GM19467 (cell line): ENCODE results near the gene EGFLAM.
A peak's percentile ranks its signal among the peaks of the same experiment; 100 is the strongest.

Source experiments
- ATAC-seq: cut with Tn5 transposase; IDR thresholded peaks from one replicate; pipeline ENCODE4 v1.9.1; 2021; ENCODE audit warnings: mild to moderate bottlenecking, moderate library complexity; ENCODE audit not compliant: unreplicated experiment

EGFLAM gene

DNA sequence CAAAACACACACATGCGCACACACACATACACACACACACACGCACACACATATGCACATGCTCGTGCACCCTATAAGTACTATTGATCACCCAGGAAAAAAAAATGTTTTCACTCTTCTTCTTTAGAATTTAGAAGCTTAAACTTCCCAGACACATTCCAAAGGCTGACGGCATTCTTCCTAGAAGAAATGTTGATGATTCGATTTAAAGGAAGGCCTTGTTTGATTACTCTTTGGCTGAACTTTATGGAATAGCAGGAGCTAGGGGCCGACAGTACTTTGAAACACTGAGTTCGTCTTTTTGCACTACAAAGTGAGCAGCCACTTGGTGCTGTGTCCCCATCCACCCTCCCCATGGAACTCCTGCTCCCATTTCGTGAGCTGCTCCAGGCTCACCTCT, 113.2 kb downstream of the EGFLAM start:
- no peak for ATAC-seq

DNA sequence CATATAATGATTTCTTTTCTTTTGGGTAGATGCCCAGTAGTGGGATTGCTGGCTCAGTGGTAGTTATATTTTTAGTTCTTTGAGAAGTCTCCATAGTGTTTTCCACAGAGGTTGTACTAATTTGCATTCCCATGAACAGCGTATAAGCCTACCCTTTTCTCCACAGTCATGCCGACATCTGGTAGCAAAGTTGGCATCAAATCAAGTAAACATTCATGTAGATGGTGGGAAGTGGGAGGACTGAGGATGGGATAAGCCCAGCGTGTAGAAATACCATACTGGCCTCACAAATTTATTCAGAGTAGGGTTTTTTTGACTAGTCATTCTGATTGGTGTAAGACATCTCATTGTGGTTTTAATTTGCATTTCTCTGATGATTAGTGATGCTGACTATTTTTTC, 115.4 kb downstream of the EGFLAM start:
- no peak for ATAC-seq

DNA sequence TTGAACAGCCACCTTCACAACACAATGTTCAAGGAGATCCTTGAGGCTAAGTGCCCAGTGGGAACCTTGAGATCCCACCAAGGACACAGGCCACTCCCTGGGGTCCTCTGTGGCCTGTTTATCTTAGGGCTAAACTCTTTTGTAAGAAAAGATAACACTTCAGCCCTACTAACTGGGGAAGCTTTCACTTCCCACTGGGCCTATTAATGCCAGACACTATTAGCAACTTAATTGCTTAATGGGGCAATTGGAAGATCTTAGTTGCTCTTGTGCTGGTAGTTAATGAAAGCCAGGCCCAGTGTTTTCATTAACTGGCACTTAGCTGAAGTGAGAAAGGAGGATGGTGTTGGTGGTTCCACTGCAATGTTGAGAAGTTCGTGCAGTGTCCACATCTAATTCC, 117.1 kb downstream of the EGFLAM start:
- no peak for ATAC-seq

DNA sequence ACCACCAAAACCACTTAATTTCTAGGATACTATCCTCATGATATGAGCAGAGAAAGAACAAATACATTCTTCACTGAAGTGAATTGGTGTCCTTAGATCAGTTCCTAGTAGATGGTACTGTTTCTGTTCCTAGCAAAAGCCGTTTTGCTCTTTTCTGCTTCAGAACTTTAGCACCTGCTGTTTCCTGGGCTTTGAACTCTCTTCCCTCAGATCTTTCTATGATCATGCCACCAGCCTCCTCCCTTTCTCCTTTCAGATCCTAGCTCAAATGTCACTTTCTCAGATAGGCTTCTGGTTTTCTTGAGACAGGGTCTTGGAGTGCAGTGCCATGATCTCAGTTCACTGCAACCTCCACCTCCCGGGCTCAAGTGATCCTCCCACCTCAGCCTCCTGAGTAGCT, 118.0 kb downstream of the EGFLAM start:
- no peak for ATAC-seq

DNA sequence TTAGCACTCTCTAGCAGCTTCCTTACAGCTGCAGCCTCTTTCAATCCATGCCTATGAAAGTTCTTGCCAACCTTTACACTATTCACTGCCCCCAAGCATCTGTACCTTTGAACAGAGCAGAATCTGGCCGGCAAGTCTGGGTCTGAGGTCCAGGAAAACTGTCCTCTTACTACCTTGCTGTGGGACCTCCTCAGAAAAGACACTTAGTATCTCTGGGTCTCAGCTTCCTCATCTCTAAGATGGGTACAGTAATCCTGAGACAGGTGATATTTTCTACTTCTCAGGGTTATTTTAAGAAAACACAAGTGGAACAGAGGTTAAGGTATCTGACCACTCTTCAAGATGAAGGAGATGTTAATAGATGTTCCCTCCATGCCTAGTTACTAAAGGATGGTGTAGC, 120.2 kb downstream of the EGFLAM start:
- no peak for ATAC-seq

DNA sequence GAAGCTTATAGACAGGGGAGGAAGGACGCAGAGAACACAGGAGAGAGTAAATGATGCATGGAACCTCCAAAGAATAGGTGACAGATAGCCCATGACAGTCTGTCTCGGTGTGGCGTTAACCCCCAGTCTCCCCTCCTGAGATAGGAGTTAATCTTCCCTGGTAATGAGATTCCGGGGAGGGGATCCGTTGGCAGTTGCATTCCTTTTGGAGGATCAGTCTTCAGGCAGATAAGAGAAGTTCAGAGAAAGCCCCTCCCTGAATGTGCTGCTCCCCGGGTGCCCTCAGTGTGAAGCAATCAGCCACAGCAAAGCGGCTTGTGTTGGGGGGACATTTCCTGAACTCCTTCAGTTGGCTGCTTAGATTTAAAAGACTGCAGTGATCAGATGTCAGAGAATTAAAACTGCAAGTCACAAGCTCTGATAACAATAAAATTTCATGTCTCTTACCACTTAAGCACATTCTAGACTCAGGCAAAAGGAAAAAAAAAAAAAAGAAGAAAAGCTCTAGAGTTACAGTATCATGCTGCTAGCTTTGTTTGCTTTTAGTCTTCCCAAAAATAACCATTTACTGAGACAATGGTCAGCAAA, 121.1 kb downstream of the EGFLAM start:
- no peak for ATAC-seq

DNA sequence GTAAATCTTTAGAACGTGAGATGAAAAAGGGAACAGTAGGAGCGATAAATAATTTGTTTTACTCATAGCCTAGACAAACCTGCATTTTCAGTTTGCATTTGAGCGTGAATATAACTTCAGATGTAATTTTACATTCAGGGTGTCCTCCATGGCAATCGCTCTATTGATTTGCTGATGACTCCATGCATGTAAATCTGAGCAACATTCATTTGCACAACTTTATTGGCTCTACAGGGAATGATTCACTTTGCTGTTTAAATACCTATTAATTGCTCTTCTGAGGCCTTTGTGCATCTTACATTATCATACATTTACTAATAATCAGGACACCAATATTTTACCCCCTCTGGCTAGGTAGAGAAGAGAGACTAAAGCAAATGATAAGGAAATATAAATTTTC, 122.2 kb downstream of the EGFLAM start:
- ATAC-seq, result no peak

DNA sequence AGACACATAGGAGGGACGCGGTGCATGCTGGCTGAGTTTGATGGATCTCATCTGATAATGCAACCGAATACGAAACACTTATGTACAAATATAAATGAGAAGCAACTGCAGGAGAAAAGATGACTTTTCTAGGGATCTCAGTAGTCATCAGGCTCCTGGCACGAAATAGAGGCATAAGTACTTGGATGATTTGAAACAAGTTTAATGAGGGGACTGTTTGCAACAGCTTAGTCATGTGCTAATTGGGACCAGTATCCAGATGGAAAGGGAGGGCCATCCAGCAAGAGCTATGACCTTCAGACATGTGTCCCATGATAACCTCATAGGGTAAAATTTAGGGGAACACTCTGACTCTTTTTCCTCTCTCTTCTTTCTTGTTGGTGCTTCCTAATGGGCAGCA, 123.0 kb downstream of the EGFLAM start:
- ATAC-seq, result no peak

DNA sequence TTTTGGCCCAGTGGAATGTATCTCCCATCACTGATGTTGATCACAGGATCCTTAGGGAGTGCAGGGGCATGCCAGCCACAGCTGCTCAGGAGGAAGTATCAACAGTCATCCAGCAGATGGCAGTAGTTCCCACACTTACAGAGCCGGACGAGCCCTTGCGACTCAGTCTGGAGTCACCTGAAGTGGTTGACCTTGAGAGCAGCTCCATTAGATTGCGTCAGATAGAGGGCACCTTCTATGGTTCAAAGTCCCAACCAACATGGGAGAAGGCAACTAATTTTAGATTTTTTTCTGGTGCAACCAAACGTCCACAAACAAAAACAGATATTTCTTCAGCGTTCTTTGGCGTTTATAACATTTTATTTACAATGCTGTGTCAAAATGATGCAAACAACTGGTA, 124.5 kb downstream of the EGFLAM start:
- peak; percentile 98 for ATAC-seq

DNA sequence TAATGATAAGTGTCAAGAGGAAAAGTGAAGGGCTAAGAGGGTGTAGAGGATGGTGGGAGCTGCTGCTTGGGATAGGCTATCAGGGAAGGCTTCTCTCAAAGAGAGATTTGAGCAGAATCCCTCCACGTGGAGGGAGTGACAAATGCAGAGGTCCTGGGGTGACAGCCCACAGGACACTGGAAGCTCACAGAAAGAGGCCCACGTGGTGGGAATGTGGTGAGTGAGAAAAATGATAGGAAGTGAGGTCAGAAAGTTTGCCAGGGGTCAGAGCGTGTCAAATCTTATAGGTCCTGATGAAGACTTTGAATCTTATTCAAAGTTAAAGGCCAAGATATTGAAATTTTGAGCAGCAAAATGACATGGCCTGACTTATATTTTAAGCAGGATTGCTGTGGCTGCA, 125.3 kb downstream of the EGFLAM start:
- no peak for ATAC-seq

DNA sequence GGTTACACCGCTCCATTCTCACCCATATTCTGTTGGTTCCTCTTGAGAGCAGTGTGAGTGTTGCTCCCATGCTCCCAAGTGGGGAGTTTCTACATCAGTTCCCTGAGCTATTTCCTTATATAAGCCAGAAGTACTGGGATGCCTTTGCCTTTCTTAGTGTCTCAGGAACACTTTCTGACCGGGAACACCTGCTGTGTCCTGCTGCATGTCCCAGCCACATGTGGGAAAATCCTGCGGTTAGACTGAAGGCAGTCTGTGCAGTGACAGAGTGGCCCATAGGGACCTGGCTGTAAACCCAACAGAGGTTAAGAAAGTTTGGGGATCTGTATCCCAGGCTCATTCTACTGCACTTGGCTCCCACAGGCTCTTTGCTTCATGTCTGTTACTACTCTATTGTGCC, 126.0 kb downstream of the EGFLAM start:
- no peak for ATAC-seq

DNA sequence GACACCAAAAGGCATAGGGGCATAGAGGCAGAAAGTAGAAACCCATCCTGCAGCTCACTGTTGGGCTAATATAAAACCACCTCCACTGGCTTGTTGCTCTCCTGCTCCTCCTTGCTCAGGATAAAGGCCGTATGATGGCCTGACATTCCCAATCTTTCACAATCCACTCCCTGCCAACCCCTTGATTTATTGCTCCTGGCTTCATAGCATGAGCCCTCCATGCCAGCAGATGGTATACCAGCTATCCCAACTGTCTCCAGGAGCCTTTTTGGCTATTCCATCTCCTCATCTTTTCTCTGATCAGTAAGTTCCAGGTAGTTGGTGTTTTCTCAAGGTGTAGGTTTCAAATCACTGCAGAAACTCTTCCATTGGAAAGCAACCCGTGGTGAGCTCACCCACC, 128.8 kb downstream of the EGFLAM start:
- ATAC-seq, result no peak

DNA sequence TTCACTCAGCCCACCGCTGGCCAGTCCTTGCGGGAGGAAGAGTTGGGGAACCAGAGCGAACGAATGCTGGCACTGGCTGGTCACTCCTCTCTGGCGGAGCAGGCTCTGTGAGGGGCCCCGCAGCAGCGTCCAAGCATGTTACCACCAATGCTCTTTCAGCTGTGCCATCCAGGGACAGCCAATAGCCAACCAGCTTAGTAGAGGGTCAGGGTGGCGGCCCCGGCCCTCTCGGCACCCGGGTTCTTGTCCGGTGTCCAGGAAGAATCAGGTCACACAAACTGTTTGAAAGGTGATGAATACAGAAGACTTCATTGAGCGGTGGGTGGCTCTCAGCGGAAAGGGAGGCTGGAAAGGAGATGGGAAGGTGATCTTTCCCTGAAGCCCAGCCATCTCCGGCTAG, 135.3 kb downstream of the EGFLAM start:
- no peak for ATAC-seq

DNA sequence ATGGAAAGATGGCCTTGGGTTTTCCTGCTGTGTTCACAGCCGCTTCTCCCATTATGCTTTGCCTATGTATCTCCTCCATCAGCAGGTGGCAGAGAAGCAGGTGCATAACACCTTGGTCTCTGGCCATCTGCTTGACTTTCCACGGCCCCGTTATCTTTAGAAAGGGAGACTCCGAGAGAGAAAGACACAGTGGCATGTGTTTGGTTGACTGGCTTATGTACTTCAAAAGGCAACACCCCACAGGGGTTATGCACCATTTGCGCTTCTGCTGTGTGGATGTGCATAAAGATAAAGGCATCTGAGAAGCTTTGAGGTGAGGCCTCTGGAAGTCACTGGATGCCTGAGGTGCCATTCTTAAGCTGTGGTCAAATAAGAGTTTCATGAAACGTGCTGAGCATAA, 138.4 kb downstream of the EGFLAM start:
- ATAC-seq, result no peak

DNA sequence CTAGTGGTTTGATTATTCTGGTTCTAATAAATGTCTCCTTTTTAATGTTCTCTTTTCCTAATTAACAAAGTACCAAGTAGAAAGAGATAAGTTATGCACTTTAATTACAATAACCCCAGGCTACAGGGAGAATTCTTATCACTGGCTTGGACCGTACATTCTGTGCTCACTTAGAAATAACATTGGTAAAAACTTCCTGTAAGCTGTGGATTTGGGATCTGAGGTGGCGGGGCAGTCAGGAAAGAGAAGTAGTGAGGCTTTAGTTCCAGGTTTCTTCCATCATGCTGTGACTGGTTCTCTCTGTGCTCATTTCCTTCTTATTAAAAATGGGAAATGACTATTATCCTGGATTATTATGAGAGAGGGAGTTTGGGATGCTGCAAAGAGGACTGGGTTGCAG, 142.0 kb downstream of the EGFLAM start:
- no peak for ATAC-seq

DNA sequence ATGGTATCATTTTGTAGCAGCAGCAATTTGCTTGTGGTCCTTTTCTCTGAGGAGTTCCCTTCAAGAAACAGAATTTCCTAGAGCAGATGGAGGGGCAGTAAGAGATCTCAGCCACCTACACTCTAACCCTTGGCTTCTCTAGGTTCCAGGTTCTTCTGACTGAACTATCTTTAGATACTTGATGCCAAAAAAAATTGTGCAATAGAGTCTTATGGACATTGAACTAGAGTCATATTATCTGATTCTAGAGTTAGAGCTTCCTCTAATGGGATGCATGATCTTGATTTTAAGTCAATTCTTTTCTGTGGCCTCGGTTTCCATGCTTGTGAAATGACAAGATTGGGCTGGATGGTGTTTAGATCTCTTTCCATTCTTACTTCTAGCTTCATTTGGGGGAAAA, 142.8 kb downstream of the EGFLAM start:
- no peak for ATAC-seq

DNA sequence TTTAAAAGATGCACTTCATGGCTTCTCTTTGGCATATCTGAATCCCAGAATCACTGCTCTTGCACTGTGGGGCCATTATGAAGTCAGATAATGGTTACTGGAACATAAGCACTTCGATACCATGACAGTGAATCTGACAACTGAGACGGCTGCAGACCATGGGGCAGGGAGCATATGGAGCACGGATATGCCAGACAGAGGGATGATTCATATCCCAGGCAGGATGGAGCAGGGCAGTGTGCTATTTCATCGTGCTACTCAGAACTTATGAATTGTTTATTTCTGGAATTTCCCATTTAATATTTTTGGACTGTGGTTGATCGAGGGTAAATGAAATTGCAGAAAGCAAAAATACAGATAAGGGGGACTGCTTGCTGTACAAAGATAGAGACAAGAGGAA, 145.0 kb downstream of the EGFLAM start:
- no peak for ATAC-seq

DNA sequence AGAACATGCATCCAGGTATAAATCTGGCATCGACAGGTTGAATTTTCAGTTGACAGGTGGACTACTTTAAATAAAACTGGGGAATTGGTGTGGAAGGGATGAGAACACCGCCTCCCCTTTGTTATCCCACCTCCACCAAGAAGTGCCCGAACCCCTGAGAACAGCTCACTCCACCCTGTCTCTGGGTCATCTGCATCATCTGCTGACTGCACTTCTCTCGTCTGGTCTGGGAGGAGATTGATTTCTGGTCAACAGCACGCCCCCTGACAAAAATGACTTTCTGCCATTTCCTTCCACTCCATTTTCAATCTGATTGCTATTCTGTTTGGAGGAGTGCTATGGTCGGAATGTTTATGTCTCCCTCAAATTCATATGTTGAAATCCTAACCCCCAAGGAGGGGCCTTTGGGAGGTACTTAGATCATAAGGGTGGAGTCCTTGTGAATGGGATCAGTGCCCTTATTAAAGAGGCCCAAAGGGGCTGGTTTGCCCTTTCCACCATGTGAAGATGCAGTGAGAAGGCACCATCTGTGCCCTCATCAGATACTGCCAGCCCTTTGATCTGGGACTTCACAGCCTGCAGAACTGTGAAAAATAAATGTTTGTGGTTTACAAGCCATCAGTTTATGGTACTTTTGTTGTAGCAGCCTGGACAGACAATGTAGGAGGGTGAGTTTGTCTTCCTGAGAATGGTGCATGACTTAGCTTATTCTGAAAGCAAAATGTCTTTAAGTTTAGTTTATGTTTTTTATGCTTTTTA, 145.7 kb downstream of the EGFLAM start:
- ATAC-seq, result no peak

DNA sequence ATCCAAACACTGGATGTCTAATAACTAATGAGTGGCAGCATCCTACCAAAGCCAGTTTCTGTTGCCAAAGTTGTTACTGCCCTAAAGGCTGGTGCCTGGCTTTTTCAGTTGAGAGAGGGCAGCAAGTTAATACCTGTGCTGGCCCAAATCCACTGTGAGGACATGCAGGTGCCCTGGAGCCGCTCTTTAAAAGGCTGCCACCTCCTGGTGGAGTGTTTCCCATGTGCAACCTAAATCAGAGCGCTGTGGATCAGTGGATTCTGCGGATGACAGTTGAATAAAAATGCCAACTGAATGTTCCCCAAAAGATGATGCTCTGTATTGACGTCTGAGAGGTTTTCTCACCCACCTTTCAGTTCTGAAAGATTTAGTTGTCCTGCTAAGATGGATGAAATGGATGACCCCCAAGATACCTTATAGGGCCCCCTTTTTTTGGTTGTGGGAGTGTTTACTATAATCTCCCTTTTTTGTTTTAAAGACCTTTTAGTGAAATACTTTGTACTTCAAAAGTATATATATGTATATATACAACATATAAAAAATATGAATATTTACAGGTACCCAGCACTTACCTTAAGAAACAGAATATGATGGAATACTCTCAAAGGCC, 146.4 kb downstream of the EGFLAM start:
- no peak for ATAC-seq

DNA sequence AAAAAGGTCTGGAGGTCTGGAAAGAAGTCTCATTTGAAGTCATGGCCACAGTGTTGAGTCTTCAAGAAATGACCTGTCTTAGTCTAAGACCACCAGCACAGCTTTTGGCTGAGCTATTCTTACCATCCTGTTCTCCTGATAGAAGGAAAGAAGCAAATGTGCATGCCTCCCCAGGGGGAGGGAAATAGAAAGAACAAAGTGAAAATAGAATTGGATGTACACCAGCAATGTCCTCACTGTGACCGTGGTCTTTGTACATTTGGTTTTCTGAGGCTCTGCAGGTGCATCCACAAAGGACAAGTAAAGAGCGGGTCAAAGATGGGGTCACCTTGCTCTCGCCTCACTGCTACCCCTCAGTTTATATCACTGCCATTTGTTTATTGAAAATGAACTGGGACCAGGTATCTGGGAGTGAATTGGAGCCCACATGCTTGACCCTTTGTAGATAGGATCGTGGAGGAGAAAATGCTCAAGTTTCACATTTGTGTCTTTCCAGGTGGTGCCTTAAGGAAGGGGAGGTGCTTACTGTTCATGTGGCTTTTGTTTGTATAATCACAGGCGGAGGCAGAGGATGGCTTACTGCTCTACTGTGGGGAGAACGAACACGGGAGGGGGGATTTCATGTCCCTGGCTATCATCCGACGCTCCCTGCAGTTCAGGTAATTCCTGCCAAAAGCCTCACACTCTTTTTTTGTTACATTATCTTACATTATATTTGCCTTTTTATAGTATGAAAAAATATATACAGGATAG, 150.3 kb downstream of the EGFLAM start:
- no peak for ATAC-seq

DNA sequence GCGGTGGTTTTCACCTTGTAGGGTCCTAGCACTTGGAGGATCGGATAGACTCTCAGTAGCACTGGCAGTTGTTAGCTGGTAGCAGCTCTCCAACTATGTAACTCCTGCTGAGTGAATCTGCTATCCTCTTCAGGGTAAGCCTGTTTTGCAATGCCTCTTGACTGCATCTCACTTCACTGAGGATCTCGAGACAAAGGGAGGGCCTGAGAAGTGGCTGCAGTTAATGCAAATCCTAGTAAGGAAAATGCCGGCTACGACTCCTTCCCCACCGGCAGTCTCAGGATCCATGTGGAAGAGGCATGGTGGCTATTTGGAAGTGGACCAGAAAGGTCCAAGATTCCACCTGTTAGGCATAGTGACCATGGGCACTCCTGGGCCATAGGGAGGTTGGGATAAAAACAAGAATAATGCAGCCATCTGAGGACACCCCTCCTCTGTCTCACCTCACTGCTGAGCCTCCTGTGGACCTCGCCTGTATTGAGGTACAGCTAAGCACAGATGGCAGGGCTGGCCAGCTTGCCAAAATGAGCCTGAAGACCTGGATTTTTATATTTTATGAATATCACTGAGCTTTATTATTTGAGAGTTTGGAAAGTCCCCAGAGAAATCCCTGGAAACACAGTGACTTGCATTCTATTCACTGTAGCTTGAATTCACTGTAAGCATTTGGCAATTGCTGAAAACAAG, 152.1 kb downstream of the EGFLAM start:
- ATAC-seq, result no peak
